Ascending aorta (tissue), 2 donors: Measurements from ENCODE around the gene PGBD4. TPM values are rescaled to one million over a fixed set of nuclear protein-coding genes. Genes with fewer than 3 reads are reported as not detected.

Source experiments
- DNase-seq, 2 donors: peaks; one replicate each; pipeline ENCODE4 v3.0.0-alpha.2; 2019; ENCODE audit warnings: low spot score in 2 of 2
- H3K27ac ChIP-seq, 2 donors: fragments of 200-600 bp; sonication (generic); one replicate each; pipeline ENCODE4 v1.5.1; 2016 to 2017; ENCODE audit warnings: mild to moderate bottlenecking in 1 of 2
- H3K27me3 ChIP-seq: fragments of 200-600 bp; sonication (generic); one replicate; pipeline ENCODE4 v1.5.1; 2017
- H3K36me3 ChIP-seq, 2 donors: fragments of 200-600 bp; sonication (generic); one replicate each; pipeline ENCODE4 v1.5.1; 2016
- H3K4me1 ChIP-seq, 2 donors: fragments of 200-600 bp; sonication (generic); one replicate each; pipeline ENCODE4 v1.5.1; 2016 to 2017; ENCODE audit warnings: mild to moderate bottlenecking in 1 of 2
- H3K4me3 ChIP-seq, 2 donors: fragments of 200-600 bp; sonication (generic); one replicate each; pipeline ENCODE4 v1.5.1; 2016 to 2017; ENCODE audit warnings: mild to moderate bottlenecking in 1 of 2
- H3K9me3 ChIP-seq, 2 donors: fragments of 200-600 bp; sonication (generic); one replicate each; pipeline ENCODE4 v1.5.1; 2016
- intact Hi-C: fragments of 100-400 bp; cut with DNase I; formaldehyde crosslinking; loops from one replicate; pipeline ENCODE4 v1.15.1; 2023
- total RNA-seq: library from RNA; depleted of rRNA; stranded (reverse); fragments of >200 nt; gene quantifications from one replicate; pipeline ENCODE4 v1.1.0, GENCODE V29; 2016
- TF ChIP-seq, protein P1 (sequence below), 3 experiments: fragments of 200-600 bp in 2 of 3; fragments of 450-650 bp in 1 of 3; sonication (generic) in 2 of 3; IDR thresholded peaks; one replicate each; pipeline ENCODE4 v1.5.1; 2016 to 2019; ENCODE audit warnings: antibody characterized with exemption in 3 of 3, mild to moderate bottlenecking in 1 of 3, moderate library complexity in 1 of 3

The PGBD4 gene
- total RNA-seq, 1 donor from 2014 or later, result 3.5 TPM

DNA sequence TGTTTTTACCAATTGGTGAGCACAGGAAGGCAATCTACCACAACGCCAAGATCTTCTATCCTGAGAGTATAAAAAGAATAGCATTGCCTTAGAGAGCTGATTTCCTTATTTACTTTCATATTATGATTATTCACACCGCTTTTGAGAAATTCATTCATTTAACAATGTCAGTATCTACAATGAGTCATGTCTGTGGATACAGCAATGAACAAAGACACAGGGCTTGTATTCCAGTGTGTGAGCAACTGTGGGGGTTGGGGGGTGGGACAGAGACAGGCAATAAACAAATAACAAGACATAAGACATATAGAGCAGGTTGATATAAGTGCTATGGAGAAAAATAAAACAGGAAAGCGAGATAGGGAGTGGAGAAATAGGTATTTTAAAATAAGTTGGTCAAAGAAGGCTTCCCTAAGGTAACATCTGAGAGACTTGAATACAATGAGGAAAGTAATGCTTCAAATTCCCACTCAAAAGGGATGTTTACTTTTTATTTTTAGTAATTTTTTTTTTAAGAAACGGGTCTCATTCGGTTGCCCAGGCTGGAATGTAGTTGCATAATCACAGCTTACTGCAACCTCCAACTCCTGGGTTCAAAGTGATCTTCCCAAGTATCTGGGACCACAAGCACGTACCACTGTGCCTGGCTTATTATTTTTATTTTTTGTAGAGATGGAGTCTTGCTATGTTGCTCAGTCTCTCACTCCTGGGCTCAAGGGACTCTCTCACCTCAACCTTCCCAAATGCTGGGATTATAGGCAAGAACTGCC lies 45.7 kb downstream of the PGBD4 start:
- TF ChIP-seq, protein P1, sequence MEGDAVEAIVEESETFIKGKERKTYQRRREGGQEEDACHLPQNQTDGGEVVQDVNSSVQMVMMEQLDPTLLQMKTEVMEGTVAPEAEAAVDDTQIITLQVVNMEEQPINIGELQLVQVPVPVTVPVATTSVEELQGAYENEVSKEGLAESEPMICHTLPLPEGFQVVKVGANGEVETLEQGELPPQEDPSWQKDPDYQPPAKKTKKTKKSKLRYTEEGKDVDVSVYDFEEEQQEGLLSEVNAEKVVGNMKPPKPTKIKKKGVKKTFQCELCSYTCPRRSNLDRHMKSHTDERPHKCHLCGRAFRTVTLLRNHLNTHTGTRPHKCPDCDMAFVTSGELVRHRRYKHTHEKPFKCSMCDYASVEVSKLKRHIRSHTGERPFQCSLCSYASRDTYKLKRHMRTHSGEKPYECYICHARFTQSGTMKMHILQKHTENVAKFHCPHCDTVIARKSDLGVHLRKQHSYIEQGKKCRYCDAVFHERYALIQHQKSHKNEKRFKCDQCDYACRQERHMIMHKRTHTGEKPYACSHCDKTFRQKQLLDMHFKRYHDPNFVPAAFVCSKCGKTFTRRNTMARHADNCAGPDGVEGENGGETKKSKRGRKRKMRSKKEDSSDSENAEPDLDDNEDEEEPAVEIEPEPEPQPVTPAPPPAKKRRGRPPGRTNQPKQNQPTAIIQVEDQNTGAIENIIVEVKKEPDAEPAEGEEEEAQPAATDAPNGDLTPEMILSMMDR (IDR thresholded peaks at IDR 0.05), result no peak
- Histone ChIP-seq H3K9me3 (no peaks in the 10 kb centered on the region), H3K4me3 (no peak overlapping the region), H3K36me3 (peaks cover 35 to 60% of the 10 kb centered on the region in 2 donors), H3K27me3 (no peaks in the 10 kb centered on the region), H3K4me1 (no peaks in the 10 kb centered on the region), H3K27ac (no peak overlapping the region)
- DNase-seq, result no peak
- intact Hi-C loops, result no loop called here

DNA sequence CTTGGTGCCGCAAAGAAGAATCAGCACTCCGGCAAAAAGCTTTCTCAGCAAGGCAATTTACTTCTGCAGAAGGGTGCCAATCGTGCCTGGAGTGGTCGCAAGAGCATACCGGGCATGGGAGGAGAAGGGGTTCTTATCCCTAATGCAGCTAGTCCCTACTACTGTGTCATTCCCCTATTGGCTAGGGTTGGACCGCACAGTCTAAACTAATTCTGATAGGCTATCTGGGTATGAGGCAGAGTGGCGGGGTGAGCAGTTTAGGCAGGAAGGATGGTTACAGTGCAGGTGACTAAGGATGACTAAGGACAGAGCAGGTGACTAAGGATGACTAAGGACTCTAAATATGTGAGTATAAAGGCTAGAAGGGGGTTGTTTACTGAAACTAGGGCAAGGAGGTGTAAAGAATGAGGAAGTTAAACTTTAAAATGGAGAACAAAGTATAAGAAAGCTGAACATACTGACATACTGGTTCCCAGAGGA lies 52.9 kb downstream of the PGBD4 start:
- DNase-seq, result no peak
- H3K4me1 ChIP-seq, result no peaks in the 10 kb centered on the region
- H3K36me3 ChIP-seq, result peaks cover 55 to 87% of the 10 kb centered on the region in 2 donors
- H3K4me3 ChIP-seq, result no peak overlapping the region
- H3K27me3 ChIP-seq, result no peaks in the 10 kb centered on the region
- no peak overlapping the region for H3K27ac ChIP-seq
- intact Hi-C loops, result no loop called here
- peaks cover 11 to 16% of the 10 kb centered on the region in 2 donors for H3K9me3 ChIP-seq
- TF ChIP-seq, protein P1 (IDR thresholded peaks at IDR 0.05), result no peak

DNA sequence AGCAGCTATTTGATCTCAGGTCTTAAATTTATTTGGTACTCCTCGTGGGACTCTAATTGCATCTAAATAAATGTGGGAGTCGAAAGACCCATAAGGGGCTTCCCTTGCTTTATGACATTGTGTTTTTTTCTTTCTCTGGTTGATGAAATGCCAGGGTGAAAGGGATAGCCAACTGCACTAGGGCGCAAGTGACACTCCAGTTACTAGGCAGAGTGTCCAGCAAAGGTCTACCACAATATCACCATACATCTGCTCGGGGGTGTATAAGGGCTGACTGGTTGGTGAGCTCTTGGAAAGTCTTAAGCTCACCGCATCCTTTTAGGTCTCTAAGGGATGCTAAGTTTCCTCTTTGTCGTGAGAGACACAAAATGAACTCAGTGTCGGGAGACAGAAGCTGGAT lies 54.0 kb downstream of the PGBD4 start:
- Histone ChIP-seq H3K4me1 (no peaks in the 10 kb centered on the region), H3K4me3 (no peak overlapping the region), H3K36me3 (peaks cover 51 to 83% of the 10 kb centered on the region in 2 donors), H3K27ac (no peak overlapping the region), H3K27me3 (no peaks in the 10 kb centered on the region), H3K9me3 (peaks cover 13 to 18% of the 10 kb centered on the region in 2 donors)
- TF ChIP-seq, protein P1 (IDR thresholded peaks at IDR 0.05), result no peak
- DNase-seq, result no peak
- intact Hi-C loops, result no loop called here

Other genes with a start within 250 kb of the PGBD4 start
- gene CHRM5, start 133.6 kb upstream of the PGBD4 start, total RNA-seq, result not detected
- 17.3 TPM for gene AVEN, start 62.9 kb upstream of the PGBD4 start, total RNA-seq
- gene EMC7, start 221 bp upstream of the PGBD4 start, total RNA-seq, result 51.0 TPM
- 34.3 TPM for gene KATNBL1, start 108.0 kb downstream of the PGBD4 start, total RNA-seq
- gene EMC4, start 122.9 kb downstream of the PGBD4 start, total RNA-seq, result 71.9 TPM
- gene SLC12A6, start 235.7 kb downstream of the PGBD4 start, total RNA-seq, result 65.8 TPM
- 212 TPM for gene NOP10, start 241.1 kb downstream of the PGBD4 start, total RNA-seq
- gene NUTM1, start 241.2 kb downstream of the PGBD4 start, total RNA-seq, result not detected